ENCODE data around the gene SORCS2.

Gene SORCS2

DNA sequence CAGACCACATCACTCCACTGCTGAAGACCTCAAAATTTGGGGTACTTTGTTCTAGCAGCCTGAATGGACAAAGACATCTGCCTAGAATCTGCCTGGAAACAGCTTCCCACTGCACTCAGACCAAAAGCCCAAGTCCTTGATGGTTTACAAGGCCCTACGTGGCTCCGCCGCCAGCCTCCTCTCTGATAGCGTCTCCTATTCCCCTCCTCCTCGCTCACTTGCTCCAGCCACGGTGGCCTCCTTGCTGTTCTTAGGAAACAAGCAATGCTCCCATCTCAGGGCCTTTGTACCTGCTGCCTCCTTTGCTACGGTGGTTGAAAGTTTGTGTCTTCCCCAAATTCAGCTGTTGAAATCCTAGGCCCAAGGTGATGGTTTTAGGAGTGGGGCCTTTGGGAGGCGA, 34.7 kb upstream of the SORCS2 start:
- DNase-seq (ENCODE audit: extremely low read depth, insufficient read length), result no peak
- TF ChIP-seq, protein P1, sequence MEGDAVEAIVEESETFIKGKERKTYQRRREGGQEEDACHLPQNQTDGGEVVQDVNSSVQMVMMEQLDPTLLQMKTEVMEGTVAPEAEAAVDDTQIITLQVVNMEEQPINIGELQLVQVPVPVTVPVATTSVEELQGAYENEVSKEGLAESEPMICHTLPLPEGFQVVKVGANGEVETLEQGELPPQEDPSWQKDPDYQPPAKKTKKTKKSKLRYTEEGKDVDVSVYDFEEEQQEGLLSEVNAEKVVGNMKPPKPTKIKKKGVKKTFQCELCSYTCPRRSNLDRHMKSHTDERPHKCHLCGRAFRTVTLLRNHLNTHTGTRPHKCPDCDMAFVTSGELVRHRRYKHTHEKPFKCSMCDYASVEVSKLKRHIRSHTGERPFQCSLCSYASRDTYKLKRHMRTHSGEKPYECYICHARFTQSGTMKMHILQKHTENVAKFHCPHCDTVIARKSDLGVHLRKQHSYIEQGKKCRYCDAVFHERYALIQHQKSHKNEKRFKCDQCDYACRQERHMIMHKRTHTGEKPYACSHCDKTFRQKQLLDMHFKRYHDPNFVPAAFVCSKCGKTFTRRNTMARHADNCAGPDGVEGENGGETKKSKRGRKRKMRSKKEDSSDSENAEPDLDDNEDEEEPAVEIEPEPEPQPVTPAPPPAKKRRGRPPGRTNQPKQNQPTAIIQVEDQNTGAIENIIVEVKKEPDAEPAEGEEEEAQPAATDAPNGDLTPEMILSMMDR (IDR thresholded peaks at IDR 0.05; ENCODE audit: insufficient read depth, low read length, poor library complexity, severe bottlenecking), result no peak
- H3K27me3 ChIP-seq (replicated peaks; ENCODE audit: control insufficient read depth, insufficient read depth, low read length), result peaks cover 2% of the 10 kb centered on the region

DNA sequence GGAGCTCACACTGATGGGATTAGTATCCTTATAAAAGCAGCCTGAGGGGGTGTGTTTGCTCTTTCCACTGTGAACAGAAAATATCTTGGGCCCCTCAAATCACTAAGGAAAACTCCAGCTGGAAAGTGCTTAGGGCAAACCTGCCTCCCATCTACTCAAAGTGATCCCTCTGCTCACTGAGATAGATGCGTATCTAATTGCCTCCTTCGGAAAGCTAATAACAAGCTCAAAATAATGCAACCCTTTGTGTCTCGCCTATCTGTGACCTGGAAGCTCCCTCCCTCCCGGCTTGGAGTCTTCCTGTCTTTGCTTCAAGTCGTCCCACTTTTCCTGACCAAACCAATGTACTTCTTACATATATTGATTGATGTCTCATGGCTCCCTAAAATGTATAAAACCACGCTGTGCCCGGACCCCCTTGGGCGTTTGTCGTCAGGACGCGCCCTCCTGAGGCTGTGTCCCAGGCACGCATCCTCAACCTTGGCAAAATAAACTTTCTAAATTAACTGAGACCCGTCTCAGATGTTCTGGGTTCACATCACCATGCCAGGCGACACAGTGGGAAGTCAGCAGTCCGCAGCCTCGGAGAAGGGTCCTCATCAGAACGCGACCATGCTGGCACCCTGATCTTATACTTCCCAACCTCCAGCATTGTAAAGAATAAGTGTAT, 34.1 kb upstream of the SORCS2 start:
- TF ChIP-seq, protein P1 (IDR thresholded peaks at IDR 0.05; ENCODE audit: insufficient read depth, low read length, poor library complexity, severe bottlenecking), result no peak
- no peaks in the 10 kb centered on the region for H3K36me3 ChIP-seq (ENCODE audit: control insufficient read depth, insufficient read depth, low read length)
- H3K4me3 ChIP-seq (replicated peaks; ENCODE audit: low read depth, low read length), result no peak overlapping the region
- no peak for DNase-seq (ENCODE audit: extremely low read depth, insufficient read length)
- H3K27me3 ChIP-seq (replicated peaks; ENCODE audit: control insufficient read depth, insufficient read depth, low read length), result peaks cover 2% of the 10 kb centered on the region

More for the DNA sequence above, 34.7 kb upstream of the SORCS2 start:
- no peaks in the 10 kb centered on the region for H3K36me3 ChIP-seq (ENCODE audit: control insufficient read depth, insufficient read depth, low read length)
- H3K4me3 ChIP-seq (replicated peaks; ENCODE audit: low read depth, low read length), result no peak overlapping the region

DNA sequence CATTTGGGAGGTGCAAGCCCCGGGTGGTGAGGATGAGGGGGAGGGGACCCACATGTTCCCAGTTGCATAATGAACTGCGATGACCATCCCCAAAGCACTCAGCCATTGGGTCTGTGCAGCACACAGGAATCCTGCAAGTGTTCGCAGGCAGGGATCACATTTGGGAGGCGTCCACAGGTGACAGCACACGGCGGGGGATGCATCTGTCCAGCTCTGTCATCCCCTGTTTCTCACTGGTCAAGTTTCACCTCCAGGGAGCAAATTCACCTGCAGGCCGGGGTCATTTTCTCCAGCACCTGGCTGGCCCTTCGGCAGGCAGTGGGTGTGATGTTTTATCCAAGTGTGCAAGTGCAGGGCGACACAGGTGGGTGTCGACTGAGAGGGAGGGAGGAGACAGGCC, 33.3 kb upstream of the SORCS2 start:
- H3K36me3 ChIP-seq (ENCODE audit: control insufficient read depth, insufficient read depth, low read length), result no peaks in the 10 kb centered on the region
- no peak for DNase-seq (ENCODE audit: extremely low read depth, insufficient read length)
- H3K27me3 ChIP-seq (replicated peaks; ENCODE audit: control insufficient read depth, insufficient read depth, low read length), result peaks cover 2% of the 10 kb centered on the region
- no peak overlapping the region for H3K4me3 ChIP-seq (replicated peaks; ENCODE audit: low read depth, low read length)
- TF ChIP-seq, protein P1 (IDR thresholded peaks at IDR 0.05; ENCODE audit: insufficient read depth, low read length, poor library complexity, severe bottlenecking), result no peak

DNA sequence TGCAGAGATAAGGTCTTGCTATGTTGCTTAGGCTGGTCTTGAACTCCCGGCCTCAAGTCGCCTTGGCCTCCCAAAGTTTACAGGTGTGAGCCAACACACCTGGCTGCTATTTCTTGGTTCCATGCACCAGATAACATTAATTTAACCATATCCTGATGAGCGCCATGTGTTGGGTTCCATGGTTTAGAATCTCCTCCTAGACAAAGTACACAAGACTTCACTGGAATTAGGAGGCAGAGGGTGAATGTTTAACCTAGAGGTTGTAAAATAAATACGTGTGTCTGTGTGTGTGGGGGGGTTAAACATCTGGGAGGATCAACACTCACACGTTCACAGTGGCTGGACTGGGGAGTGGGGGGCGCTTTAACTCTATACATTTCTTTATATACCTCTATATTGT, 32.4 kb upstream of the SORCS2 start:
- DNase-seq (ENCODE audit: extremely low read depth, insufficient read length), result no peak
- Histone ChIP-seq H3K36me3 (ENCODE audit: control insufficient read depth, insufficient read depth, low read length) (no peaks in the 10 kb centered on the region), H3K4me3 (replicated peaks; ENCODE audit: low read depth, low read length) (no peak overlapping the region), H3K27me3 (replicated peaks; ENCODE audit: control insufficient read depth, insufficient read depth, low read length) (peaks cover 2% of the 10 kb centered on the region)
- TF ChIP-seq, protein P1 (IDR thresholded peaks at IDR 0.05; ENCODE audit: insufficient read depth, low read length, poor library complexity, severe bottlenecking), result no peak

DNA sequence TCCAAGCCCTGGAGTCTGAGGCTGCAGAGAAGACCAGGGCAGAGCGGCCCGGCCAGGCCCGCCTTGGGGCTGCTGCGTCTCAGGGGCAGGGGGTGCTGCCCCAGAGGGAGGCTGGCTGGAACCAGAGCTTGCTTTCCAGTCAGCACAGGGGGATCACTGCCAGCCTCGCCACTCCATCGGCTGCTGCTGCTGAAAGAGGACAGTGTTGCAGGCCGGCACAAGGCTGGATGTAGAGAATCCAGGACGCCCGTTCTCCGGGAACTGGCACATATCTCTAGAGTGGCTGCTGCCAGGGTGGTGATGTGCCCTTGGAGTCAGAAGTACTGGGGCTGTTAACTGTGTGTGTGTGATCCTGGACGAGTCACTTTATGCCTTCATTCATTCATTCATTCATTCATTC, 31.9 kb upstream of the SORCS2 start:
- no peak for DNase-seq (ENCODE audit: extremely low read depth, insufficient read length)
- H3K36me3 ChIP-seq (ENCODE audit: control insufficient read depth, insufficient read depth, low read length), result no peaks in the 10 kb centered on the region
- H3K4me3 ChIP-seq (replicated peaks; ENCODE audit: low read depth, low read length), result no peak overlapping the region
- TF ChIP-seq, protein P1 (IDR thresholded peaks at IDR 0.05; ENCODE audit: insufficient read depth, low read length, poor library complexity, severe bottlenecking), result no peak
- peaks cover 2% of the 10 kb centered on the region for H3K27me3 ChIP-seq (replicated peaks; ENCODE audit: control insufficient read depth, insufficient read depth, low read length)

All from GM06990 (cell line).